ENCODE results near the gene PWP1. TPM values are rescaled to one million over a fixed set of nuclear protein-coding genes. Genes with fewer than 3 reads are reported as not detected.

PWP1 gene
- total RNA-seq, 1 donor from 2014 or later = 63.0 TPM

GRCh38 chr12:107661830-107662229, 23.8 kb upstream of the PWP1 start:
- H3K79me2 ChIP-seq (ENCODE audit: low read depth) = no peaks in the 10 kb centered on the region
- H2AFZ ChIP-seq (replicated peaks) = no peak overlapping the region
- H3K4me1 Mint-ChIP-seq = no peaks in the 10 kb centered on the region
- no peaks in the 10 kb centered on the region for H3K9me3 ChIP-seq (ENCODE audit: low read depth)
- no peak overlapping the region for H3K4me2 ChIP-seq
- no peak for DNase-seq (ENCODE audit: low spot score)
- H3K4me1 ChIP-seq = peaks cover 15% of the 10 kb centered on the region
- H3K36me3 Mint-ChIP-seq = no peaks in the 10 kb centered on the region
- no peak overlapping the region for H3K4me3 Mint-ChIP-seq
- no peaks in the 10 kb centered on the region for H3K9me3 Mint-ChIP-seq
- H3K27ac Mint-ChIP-seq = no peak overlapping the region
- TF ChIP-seq CTCF (IDR thresholded peaks at IDR 0.05) = no peak
- TF ChIP-seq EZH2 (IDR thresholded peaks at IDR 0.05) = no peak
- no peak for TF ChIP-seq EZH2phosphoT487 (IDR thresholded peaks at IDR 0.05)
- no peaks in the 10 kb centered on the region for H3F3A ChIP-seq (ENCODE audit: low read depth)
- H3K36me3 ChIP-seq = no peaks in the 10 kb centered on the region
- peaks cover 3% of the 10 kb centered on the region for H3K27me3 Mint-ChIP-seq (ENCODE audit: insufficient read depth, low read depth)
- H4K20me1 ChIP-seq (ENCODE audit: low read depth) = no peaks in the 10 kb centered on the region
- no peak overlapping the region for H3K9ac ChIP-seq
- H3K27me3 ChIP-seq = no peaks in the 10 kb centered on the region
- H3K4me3 ChIP-seq = no peak overlapping the region
- H3K27ac ChIP-seq = no peak overlapping the region

DNA sequence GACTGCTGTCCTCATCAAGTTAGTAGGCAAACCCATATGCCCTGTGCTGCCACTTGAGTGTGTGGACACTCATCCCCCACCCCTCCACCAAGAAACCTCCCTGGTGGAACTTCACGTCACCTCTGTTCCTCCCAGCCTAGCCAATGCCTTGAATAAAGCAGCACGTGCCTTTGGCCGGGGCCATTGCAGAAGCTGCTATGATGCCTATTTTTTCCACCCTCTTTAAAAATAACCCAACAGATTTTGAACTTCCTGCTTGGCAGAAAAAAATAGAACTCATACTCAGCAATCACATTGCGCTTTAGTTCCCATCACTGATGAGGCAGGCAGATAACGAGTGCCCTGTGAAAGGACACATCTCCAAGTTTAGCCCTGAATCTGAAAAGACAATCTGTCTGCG, 23.1 kb upstream of the PWP1 start:
- peaks cover 15% of the 10 kb centered on the region for H3K4me1 ChIP-seq
- no peaks in the 10 kb centered on the region for H3K9me3 ChIP-seq (ENCODE audit: low read depth)
- no peak overlapping the region for H3K27ac ChIP-seq
- no peaks in the 10 kb centered on the region for H3F3A ChIP-seq (ENCODE audit: low read depth)
- H3K4me3 ChIP-seq = no peak overlapping the region
- no peaks in the 10 kb centered on the region for H3K27me3 ChIP-seq
- H3K79me2 ChIP-seq (ENCODE audit: low read depth) = no peaks in the 10 kb centered on the region
- H3K36me3 ChIP-seq = no peaks in the 10 kb centered on the region
- H4K20me1 ChIP-seq (ENCODE audit: low read depth) = no peaks in the 10 kb centered on the region
- TF ChIP-seq CTCF (IDR thresholded peaks at IDR 0.05) (no peak), EZH2 (IDR thresholded peaks at IDR 0.05) (no peak), EZH2phosphoT487 (IDR thresholded peaks at IDR 0.05) (no peak)
- Mint-ChIP-seq H3K27ac (no peak overlapping the region), H3K27me3 (ENCODE audit: insufficient read depth, low read depth) (peaks cover 5% of the 10 kb centered on the region), H3K4me1 (no peaks in the 10 kb centered on the region), H3K9me3 (no peaks in the 10 kb centered on the region), H3K36me3 (no peaks in the 10 kb centered on the region), H3K4me3 (no peak overlapping the region)
- H3K4me2 ChIP-seq = no peak overlapping the region
- no peak overlapping the region for H3K9ac ChIP-seq
- no peak overlapping the region for H2AFZ ChIP-seq (replicated peaks)
- DNase-seq (ENCODE audit: low spot score) = no peak

DNA sequence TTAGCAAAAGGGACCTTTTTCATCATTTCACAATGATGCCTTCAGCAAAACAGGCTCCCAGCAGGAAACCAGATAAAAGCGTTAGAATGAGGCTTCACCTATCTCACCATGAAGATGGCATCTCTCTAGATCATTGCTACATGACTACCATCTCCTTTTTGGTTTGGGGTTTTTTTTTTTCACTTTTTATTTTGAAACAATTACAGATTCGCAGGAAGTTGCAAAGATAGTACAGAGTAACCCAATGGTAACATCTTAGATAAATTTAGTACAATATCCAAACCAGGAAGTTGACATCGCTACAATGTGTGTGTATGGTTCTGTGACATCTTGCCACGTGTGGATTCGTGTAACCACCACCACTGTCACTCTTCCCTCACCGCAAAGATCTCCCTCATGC, 22.3 kb upstream of the PWP1 start:
- no peaks in the 10 kb centered on the region for H3K36me3 Mint-ChIP-seq
- H3K9me3 Mint-ChIP-seq = no peaks in the 10 kb centered on the region
- Histone ChIP-seq H3K9me3 (ENCODE audit: low read depth) (no peaks in the 10 kb centered on the region), H3F3A (ENCODE audit: low read depth) (no peaks in the 10 kb centered on the region), H3K27me3 (no peaks in the 10 kb centered on the region), H2AFZ (replicated peaks) (no peak overlapping the region), H3K79me2 (ENCODE audit: low read depth) (no peaks in the 10 kb centered on the region), H3K27ac (no peak overlapping the region), H4K20me1 (ENCODE audit: low read depth) (no peaks in the 10 kb centered on the region), H3K4me3 (no peak overlapping the region), H3K4me2 (no peak overlapping the region), H3K36me3 (no peaks in the 10 kb centered on the region), H3K9ac (no peak overlapping the region), H3K4me1 (peaks cover 15% of the 10 kb centered on the region)
- DNase-seq (ENCODE audit: low spot score) = no peak
- TF ChIP-seq EZH2phosphoT487 (IDR thresholded peaks at IDR 0.05) (no peak), CTCF (IDR thresholded peaks at IDR 0.05) (no peak), EZH2 (IDR thresholded peaks at IDR 0.05) (no peak)
- H3K27ac Mint-ChIP-seq = no peak overlapping the region
- H3K4me3 Mint-ChIP-seq = peak overlapping the region; percentile 1
- no peaks in the 10 kb centered on the region for H3K4me1 Mint-ChIP-seq
- peaks cover 5% of the 10 kb centered on the region for H3K27me3 Mint-ChIP-seq (ENCODE audit: insufficient read depth, low read depth)
